Endodermal cell (in vitro differentiated cells): ENCODE results near the gene SPN. TPM values are rescaled to one million over a fixed set of nuclear protein-coding genes. Genes with fewer than 3 reads are reported as not detected.

Experiments
- DNase-seq: peaks from one replicate; pipeline ENCODE4 v3.0.0-alpha.2; 2017
- H3K27ac ChIP-seq: 2 replicates; pipeline ENCODE4 v1.5.1; 2013; ENCODE audit warnings: mild to moderate bottlenecking, low read depth, low read length, moderate library complexity
- H3K27me3 ChIP-seq: 2 replicates; pipeline ENCODE4 v1.6.1; 2013; ENCODE audit warnings: mild to moderate bottlenecking, low read length, moderate library complexity; ENCODE audit not compliant: insufficient read depth, control insufficient read depth, poor library complexity, severe bottlenecking
- H3K36me3 ChIP-seq: 2 replicates; pipeline ENCODE4 v1.7.0; 2013; ENCODE audit warnings: mild to moderate bottlenecking, low read length, moderate library complexity; ENCODE audit not compliant: control insufficient read depth, insufficient read depth
- H3K4me1 ChIP-seq: one replicate; pipeline ENCODE4 v1.7.0; 2013; ENCODE audit warnings: low read length; ENCODE audit not compliant: control insufficient read depth, insufficient read depth
- H3K4me3 ChIP-seq: 2 replicates; pipeline ENCODE4 v1.5.1; 2013; ENCODE audit warnings: mild to moderate bottlenecking, low read length, moderate library complexity
- H3K9ac ChIP-seq: 2 replicates; pipeline ENCODE4 v1.6.1; 2013; ENCODE audit warnings: mild to moderate bottlenecking, low read length, moderate library complexity; ENCODE audit not compliant: poor library complexity, severe bottlenecking; ENCODE audit errors: extremely low read depth
- H3K9me3 ChIP-seq: 2 replicates; pipeline ENCODE4 v1.6.1; 2013; ENCODE audit warnings: mild to moderate bottlenecking, low read length, moderate library complexity; ENCODE audit not compliant: control insufficient read depth
- H3K27ac Mint-ChIP-seq: 2 replicates; pipeline ENCODE4 v1.8.0; 2020; ENCODE audit warnings: mixed read lengths
- H3K27me3 Mint-ChIP-seq: 2 replicates; pipeline ENCODE4 v1.8.0; 2021; ENCODE audit warnings: mild to moderate bottlenecking, mixed read lengths; ENCODE audit not compliant: insufficient read depth
- H3K36me3 Mint-ChIP-seq: 2 replicates; pipeline ENCODE4 v1.8.0; 2020; ENCODE audit warnings: low read depth, mixed read lengths
- H3K4me1 Mint-ChIP-seq: 2 replicates; pipeline ENCODE4 v1.8.0; 2020; ENCODE audit warnings: mixed read lengths
- H3K4me3 Mint-ChIP-seq: 2 replicates; pipeline ENCODE4 v1.8.0; 2020; ENCODE audit warnings: mild to moderate bottlenecking, moderate library complexity, mixed read lengths
- H3K9me3 Mint-ChIP-seq: 2 replicates; pipeline ENCODE4 v1.8.0; 2020; ENCODE audit warnings: mild to moderate bottlenecking, mixed read lengths
- CTCF ChIP-seq: fragments of 200-600 bp; sonication (generic); conservative IDR thresholded peaks from 2 replicates; pipeline ENCODE4 v1.5.0; 2021; ENCODE audit warnings: antibody characterized with exemption, mild to moderate bottlenecking
- WGBS, 2 experiments: methylation state at CpG; one replicate each; pipeline versions ENCODE4 v1.1.5 to v1.1.7; 2013; ENCODE audit warnings: missing lambda C conversion rate in 2 of 2, mixed read lengths in 1 of 2; ENCODE audit not compliant: insufficient coverage in 1 of 2, insufficient read length in 1 of 2; 5-methylcytosine and 5-hydroxymethylcytosine counted together
- total RNA-seq, 2 donors: library from RNA; stranded (reverse); fragmentation: NEBNext Ultra II Directional in 1 of 2; extraction: Animal tissue kit (Norgen Biotek cat#: 25700) in 1 of 2; gene quantifications; 2 replicates in 1 of 2; 3 replicates in 1 of 2; pipeline ENCODE4 v1.2.1, GENCODE V29; 2021

The SPN gene
- total RNA-seq, 2 donors from 2014 or later, result 0.86 TPM; not detected in 1

- Histone ChIP-seq H3K27ac (no peak overlapping the region), H3K36me3 (peaks cover 16% of the 10 kb centered on the region), H3K9ac (no peak overlapping the region), H3K4me3 (no peak overlapping the region), H3K9me3 (no peaks in the 10 kb centered on the region), H3K27me3 (no peaks in the 10 kb centered on the region), H3K4me1 (no peaks in the 10 kb centered on the region)
- Mint-ChIP-seq H3K4me3 (no peak overlapping the region), H3K36me3 (peaks cover 29% of the 10 kb centered on the region), H3K4me1 (peaks cover 9% of the 10 kb centered on the region), H3K27ac (no peak overlapping the region), H3K27me3 (no peaks in the 10 kb centered on the region), H3K9me3 (peaks cover 3% of the 10 kb centered on the region)
- TF ChIP-seq CTCF, result no peak
- WGBS, 2 experiments, result 67 to 93% methylated on average over 3 to 4 of the region's 4 CpGs
- no peak for DNase-seq
These were observed 49.8 kb downstream of the SPN start for GRCh38 chr16:29712809-29713208.

DNA sequence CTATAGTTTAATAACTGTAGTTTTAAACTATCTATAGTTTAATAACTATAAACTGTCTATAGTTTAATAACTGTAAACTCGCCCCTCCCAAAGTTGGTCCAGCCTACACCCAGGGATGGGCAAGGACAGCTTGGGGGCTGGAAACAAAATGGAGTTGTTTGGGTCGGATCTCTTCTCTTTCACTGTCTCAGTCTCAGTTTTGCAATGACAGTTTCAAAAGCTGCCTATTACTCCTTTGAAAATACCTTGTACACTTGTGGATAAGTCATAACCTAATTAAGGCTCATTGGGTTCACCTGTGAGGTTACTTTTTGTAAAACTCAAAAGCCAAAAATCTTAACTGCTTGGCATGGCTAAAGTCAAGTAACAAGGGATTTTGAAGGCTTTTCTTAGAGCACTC is 51.3 kb downstream of the SPN start:
- Mint-ChIP-seq H3K27me3 (no peaks in the 10 kb centered on the region), H3K27ac (no peak overlapping the region), H3K9me3 (peaks cover 3% of the 10 kb centered on the region), H3K36me3 (peaks cover 30% of the 10 kb centered on the region), H3K4me3 (no peak overlapping the region), H3K4me1 (peaks cover 12% of the 10 kb centered on the region)
- 88 to 100% methylated on average over 1 to 2 of the region's 2 CpGs for WGBS, 2 experiments
- Histone ChIP-seq H3K4me3 (no peak overlapping the region), H3K27me3 (no peaks in the 10 kb centered on the region), H3K36me3 (peaks cover 16% of the 10 kb centered on the region), H3K9ac (no peak overlapping the region), H3K27ac (no peak overlapping the region), H3K9me3 (no peaks in the 10 kb centered on the region), H3K4me1 (no peaks in the 10 kb centered on the region)
- DNase-seq, result no peak
- TF ChIP-seq CTCF, result no peak

GRCh38 chr16:29714972-29715371 is 51.9 kb downstream of the SPN start:
- Histone ChIP-seq H3K27me3 (no peaks in the 10 kb centered on the region), H3K4me3 (no peak overlapping the region), H3K9ac (no peak overlapping the region), H3K27ac (no peak overlapping the region), H3K4me1 (no peaks in the 10 kb centered on the region), H3K9me3 (no peaks in the 10 kb centered on the region), H3K36me3 (peaks cover 16% of the 10 kb centered on the region)
- H3K4me3 Mint-ChIP-seq, result no peak overlapping the region
- H3K27ac Mint-ChIP-seq, result no peak overlapping the region
- WGBS, 2 experiments, result no CpG with 5 or more reads among the region's 1 CpG
- peaks cover 3% of the 10 kb centered on the region for H3K9me3 Mint-ChIP-seq
- peaks cover 9% of the 10 kb centered on the region for H3K4me1 Mint-ChIP-seq
- DNase-seq, result no peak
- H3K36me3 Mint-ChIP-seq, result peaks cover 32% of the 10 kb centered on the region
- H3K27me3 Mint-ChIP-seq, result no peaks in the 10 kb centered on the region
- no peak for TF ChIP-seq CTCF
